Suprapubic skin (tissue), 4 donors: ENCODE data around the gene OCRL.

ENCODE experiments used
- POLR2A ChIP-seq, 2 donors: fragments of 450-650 bp; IDR thresholded peaks; one replicate each; pipeline ENCODE4 v1.6.1; 2017; ENCODE audit warnings: antibody characterized with exemption in 2 of 2, mild to moderate bottlenecking in 2 of 2, moderate library complexity in 2 of 2
- POLR2AphosphoS5 ChIP-seq, 3 donors: sonication (generic); formaldehyde crosslinking; IDR thresholded peaks; one replicate each; pipeline ENCODE4 v1.6.1; 2017; ENCODE audit warnings: antibody characterized with exemption in 3 of 3
- TF ChIP-seq, protein P1 (sequence below), 2 donors: fragments of 200-600 bp in 1 of 2; fragments of 450-650 bp in 1 of 2; sonication (generic) in 1 of 2; IDR thresholded peaks; one replicate each; pipeline ENCODE4 v1.5.1; 2016 to 2019; ENCODE audit warnings: antibody characterized with exemption in 2 of 2, mild to moderate bottlenecking in 1 of 2, moderate library complexity in 1 of 2

DNA sequence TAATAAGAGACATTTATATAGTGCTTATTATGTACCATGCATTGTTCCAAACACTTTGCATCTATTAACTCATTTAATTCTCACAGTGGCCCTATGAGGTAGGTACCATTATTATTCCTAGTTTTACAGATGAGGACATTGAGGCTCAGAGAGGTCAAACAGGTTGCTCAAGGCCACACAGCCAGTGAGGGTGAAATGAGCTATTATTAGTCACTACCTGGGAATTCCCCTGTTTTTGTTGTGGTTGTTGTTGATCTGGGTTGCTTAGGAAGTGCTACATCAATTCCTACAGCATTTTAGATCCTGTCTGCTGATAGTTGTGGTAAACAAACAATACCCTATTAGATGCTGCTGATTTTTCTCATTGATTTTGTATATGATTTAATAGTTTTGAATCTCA lies 73.5 kb downstream of the OCRL start:
- no peak for TF ChIP-seq POLR2AphosphoS5 (IDR thresholded peaks at IDR 0.05)
- TF ChIP-seq POLR2A (IDR thresholded peaks at IDR 0.05) = no peak
- TF ChIP-seq, protein P1, sequence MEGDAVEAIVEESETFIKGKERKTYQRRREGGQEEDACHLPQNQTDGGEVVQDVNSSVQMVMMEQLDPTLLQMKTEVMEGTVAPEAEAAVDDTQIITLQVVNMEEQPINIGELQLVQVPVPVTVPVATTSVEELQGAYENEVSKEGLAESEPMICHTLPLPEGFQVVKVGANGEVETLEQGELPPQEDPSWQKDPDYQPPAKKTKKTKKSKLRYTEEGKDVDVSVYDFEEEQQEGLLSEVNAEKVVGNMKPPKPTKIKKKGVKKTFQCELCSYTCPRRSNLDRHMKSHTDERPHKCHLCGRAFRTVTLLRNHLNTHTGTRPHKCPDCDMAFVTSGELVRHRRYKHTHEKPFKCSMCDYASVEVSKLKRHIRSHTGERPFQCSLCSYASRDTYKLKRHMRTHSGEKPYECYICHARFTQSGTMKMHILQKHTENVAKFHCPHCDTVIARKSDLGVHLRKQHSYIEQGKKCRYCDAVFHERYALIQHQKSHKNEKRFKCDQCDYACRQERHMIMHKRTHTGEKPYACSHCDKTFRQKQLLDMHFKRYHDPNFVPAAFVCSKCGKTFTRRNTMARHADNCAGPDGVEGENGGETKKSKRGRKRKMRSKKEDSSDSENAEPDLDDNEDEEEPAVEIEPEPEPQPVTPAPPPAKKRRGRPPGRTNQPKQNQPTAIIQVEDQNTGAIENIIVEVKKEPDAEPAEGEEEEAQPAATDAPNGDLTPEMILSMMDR (IDR thresholded peaks at IDR 0.05) = no peak
